GM19438 (cell line): ENCODE measurements around the gene APOBEC3H.
"Not testable (repeated sequence)": the region's sequence is repeated elsewhere in the genome, so short reads cannot be mapped to it uniquely, and the experiment has no call there.

Experiments
- ATAC-seq: cut with Tn5 transposase; IDR thresholded peaks from one replicate; pipeline ENCODE4 v1.9.1; 2021; ENCODE audit warnings: low read depth; ENCODE audit not compliant: unreplicated experiment

APOBEC3H gene

DNA sequence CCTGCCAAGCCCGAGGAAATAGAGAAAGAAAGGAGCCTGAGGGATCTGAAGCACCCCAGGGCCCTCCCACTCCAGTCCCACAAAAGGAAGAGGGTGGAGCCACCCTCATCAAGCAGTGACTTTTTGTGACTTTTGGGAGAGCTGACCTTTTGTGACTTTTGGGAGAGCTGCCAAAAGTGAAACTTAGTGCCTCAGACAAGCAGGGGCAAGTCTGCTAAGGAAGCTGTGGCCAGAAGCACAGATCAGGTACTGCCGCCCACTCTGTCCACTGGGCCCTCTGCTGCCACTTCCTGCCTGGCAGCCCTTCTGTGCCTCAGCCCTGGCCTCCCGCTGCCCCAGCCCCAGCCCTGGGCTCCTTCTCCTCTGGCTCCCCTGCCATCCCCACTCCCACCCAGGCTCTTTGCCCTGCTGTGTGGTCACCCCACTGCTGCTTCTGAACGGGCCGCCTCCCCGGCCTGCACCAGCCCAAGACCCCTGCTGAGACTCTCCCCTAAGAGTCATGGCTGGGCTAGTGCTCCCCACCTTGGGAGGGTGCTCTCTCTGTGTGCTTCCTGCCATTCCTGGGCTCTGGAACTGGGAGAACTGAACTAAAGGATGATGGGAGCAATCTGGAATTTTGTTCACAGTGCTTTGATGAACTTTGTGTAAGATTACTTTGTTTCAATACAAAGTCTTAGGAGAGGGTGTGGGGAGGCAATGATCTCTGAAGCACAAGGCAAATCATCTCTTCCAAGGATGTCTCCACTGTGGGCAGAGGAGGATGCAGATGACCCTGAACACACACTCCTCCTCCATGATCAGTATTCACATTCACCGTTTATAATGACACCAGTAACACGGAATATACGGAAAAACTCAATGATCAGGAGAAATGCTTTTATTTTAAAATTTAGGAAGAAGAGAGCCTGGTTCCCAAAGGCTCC is at the start of gene APOBEC3H:
Gene APOBEC3H, plus strand, starts transcription at position 147 of the 923 bp plus-strand sequence. CDS start 3,035 bp downstream, outside the sequence.
- ATAC-seq = no peak

DNA sequence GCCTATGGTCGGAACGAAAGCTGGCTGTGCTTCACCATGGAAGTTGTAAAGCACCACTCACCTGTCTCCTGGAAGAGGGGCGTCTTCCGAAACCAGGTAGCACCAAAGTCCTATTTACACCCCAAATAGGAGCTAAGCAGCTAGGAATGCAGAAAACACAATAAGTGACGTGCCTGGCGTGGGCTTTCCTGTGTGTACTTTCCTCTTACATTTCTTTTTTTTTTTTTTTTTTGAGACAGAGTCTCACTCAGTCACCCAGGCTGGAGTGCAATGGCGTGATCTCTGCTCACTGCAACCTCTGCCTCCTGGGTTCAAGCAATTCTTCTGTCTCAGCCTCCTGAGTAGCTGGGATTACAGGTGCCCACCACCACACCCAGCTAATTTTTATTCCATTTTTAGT is 47.6 kb upstream of the APOBEC3H start:
- ATAC-seq = not testable (repeated sequence)

DNA sequence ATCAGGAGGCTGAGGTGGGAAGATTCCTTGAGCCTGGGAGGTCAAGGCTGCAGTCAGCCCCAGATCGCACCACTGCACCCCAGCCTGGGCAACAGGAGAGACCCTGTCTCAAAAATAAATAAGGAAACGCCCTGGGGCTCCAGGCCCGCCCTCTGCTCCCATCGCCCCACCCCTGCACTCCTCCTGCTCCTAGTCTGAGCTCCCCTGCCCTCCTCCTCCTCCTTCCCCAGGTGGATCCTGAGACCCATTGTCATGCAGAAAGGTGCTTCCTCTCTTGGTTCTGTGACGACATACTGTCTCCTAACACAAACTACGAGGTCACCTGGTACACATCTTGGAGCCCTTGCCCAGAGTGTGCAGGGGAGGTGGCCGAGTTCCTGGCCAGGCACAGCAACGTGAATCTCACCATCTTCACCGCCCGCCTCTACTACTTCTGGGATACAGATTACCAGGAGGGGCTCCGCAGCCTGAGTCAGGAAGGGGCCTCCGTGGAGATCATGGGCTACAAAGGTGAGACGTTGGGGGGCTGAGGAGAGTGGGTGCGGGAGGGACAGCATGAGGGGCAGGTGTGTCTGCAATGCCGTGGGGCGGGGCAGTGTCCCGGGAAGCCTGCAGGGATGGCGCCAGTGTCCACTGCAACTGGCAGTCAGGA is 45.1 kb upstream of the APOBEC3H start:
- ATAC-seq = not testable (repeated sequence)

DNA sequence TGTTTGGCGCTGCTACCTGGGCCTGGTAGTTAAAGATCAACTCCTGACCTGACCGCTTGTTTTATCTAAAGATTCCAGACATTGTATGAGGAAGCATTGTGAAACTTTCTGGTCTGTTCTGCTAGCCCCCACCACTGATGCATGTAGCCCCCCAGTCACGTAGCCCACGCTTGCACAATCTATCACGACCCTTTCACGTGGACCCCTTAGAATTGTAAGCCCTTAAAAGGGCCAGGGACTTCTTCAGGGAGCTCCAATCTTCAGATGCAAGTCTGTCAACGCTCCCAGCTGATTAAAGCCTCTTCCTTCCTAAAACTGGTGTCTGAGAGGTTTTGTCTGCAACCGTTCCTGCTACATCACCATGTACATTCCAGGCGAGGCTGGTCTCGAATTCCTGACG is 41.4 kb upstream of the APOBEC3H start:
- no peak for ATAC-seq

DNA sequence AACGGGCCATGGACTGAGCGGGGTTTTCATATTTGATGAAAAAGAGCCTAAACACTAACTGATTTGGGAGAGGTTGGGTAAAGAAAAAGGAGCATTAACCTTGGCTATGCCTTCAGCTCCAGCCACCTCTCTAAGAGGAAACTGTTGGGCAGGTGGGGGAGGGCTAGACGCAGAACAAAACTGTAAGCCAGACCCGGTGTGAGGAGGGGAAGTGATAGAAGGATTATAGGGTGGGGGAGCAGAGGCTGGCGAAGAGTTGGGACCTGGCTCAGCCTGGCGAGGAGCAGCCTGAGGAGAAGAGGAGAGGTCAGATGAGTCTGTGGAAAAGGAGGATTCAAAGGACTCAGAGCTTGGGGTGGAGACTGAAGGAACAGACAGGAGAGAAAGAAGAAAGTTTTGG is 35.8 kb upstream of the APOBEC3H start:
- not testable (repeated sequence) for ATAC-seq

DNA sequence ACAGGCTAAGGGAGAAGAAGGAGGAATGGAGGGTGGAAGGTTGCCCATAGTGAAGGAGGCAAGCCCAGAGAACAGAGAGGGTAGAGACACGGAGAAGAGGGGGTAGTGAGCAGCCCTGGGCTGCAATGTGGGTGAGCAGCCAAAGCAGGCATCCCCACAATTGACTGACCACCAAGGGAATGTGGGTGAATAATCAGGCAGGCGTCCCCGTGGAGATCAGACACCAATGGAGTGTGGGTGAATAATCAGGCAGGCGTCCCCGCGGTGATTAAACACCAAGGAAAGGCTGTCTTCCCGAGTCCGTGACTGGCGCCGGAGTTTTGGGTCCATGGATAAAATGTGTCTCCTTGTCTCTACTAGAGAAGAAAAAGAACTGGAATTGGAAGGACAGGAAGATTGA is 35.1 kb upstream of the APOBEC3H start:
- ATAC-seq = not testable (repeated sequence)

DNA sequence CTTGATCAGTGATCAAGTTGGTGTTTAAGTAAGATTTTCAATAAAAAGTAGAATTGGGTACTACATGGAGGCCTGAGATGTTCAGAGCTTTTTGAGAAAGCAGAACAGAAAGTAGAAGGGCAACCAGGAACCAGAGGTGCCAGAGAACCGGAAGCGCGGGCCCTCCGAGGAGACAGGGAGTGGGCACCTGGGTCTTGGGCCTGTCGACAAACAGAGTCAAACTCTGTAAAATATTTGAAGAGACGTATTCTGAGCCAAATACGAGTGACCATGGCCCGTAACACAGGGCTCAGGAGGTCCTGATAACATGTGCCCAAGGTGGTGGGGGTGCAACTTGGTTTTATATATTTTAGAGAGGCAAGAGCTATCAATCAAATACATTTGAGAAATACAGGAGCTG is 33.1 kb upstream of the APOBEC3H start:
- not testable (repeated sequence) for ATAC-seq

DNA sequence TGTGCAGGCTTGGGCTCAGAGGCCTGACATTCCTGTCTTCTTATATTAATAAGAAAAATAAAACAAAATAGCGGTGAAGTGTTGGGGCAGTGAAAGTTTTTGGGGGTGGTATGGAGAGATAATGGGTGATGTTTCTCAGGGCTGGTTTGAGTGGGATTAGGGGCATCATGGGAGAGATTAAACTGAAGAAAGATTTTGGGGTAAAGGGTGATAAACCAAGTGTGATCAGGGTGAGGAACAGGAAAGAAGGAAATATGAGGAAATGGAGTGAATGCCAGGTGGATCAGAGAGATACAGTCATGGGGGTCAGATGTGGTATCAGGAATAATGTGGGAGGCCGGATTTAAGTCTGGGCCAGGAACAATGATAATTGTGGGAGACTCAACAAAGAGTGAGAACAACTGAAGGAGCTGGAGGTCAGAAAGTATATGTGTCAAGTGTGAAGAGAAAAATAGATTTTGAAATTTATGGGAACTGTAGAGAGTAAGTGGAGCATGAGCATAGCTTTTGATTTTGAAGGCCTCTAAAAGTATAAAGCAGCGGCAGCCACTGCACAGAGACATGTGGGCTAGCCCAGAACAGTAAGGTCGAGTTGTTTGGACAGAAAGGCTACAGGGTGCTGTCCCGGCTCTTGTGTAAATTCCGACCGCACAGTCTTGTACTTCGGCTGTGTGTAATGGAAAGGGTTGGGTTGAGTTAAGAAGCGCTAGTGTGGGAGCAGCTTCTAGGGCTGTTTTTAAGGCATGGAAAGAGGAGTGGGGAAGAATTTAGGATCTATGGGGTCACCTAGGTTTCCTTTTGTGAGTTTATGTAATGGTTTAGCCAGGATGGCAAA is 30.4 kb upstream of the APOBEC3H start:
- not testable (repeated sequence) for ATAC-seq

DNA sequence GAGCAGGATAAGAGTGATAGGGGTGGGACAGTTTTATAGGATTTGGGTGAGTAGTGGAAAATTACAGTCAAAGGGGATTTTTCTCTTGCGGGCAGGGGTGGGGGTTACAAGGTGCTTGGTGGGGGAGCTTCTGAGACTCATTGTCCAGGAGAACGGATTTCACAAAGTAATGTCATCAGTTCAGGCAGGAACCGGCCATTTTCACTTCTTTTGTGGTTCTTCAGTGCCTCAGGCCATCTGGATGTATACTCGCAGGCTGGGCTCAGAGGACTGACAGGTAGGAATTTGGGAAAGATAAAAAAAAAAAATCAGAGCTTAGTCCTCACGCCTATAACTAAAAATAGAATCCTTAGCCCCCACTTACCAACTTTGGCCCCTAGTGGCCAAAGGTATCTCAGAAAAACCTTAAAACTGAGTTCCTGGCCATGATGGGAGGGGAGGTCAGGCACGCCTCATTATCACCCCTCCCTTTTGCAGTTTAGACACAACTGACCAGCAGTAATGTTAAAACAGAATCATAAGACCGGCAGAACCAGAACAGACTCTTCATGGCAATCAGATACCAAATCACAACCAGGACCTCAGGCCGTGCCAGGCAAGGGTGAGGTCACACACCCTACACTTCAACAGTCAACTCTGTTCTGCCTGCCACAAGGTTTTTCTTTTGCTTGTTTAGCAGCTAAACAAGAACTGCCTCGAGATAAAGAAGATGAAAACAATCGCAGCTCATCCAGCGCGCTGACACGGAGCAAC is 28.8 kb upstream of the APOBEC3H start:
- no peak for ATAC-seq

DNA sequence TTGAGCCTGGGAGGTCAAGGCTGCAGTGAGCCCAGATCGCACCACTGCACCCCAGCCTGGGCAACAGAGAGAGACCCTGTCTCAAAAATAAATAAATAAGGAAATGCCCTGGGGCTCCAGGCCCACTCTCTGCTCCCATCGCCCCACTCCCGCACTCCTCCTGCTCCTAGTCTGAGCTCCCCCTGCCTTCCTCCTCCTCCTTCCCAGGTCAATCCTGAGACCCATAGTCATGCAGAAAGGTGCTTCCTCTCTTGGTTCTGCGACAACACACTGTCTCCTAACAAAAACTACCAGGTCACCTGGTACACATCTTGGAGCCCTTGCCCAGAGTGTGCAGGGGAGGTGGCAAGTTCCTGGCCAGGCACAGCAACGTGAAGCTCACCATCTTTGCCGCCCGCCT is 26.9 kb upstream of the APOBEC3H start:
- ATAC-seq = no peak

DNA sequence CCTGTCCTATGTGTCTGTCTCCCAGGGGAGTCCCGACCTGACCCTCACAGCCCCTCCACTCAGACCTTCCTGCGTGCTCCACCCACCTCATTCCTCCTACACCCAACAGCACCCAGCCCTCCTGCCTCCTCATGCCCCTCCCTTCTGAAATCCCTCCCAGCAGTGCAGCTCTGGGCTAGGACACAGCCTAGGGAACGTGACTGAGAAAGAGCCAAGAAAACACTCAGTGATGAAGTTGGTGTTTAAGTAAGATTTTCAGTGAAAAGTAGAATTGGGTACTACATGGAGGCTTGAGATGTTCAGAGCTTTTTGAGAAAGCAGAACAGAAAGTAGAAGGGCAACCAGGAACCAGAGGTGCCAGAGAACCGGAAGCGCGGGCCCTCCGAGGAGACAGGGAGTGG is 24.5 kb upstream of the APOBEC3H start:
- ATAC-seq = not testable (repeated sequence)

DNA sequence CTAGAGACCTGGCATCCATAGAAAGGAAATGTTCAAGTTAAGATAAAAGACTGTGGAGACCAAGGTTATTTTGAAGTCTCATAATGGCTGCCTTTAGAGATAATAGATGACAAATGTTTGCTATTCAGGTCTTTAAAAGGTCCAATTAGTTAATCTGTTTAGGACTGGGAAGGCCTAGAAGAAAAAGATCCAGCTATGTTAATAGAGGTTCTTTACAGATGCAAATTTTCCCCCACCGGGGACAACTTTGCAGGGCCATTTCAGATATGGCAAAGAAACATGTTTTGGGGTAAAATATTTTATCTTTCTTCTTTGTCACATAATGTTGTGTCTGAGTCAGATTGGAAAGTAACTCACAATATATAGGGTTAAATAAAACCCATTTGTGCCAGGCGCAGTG is 23.1 kb upstream of the APOBEC3H start:
- no peak for ATAC-seq

DNA sequence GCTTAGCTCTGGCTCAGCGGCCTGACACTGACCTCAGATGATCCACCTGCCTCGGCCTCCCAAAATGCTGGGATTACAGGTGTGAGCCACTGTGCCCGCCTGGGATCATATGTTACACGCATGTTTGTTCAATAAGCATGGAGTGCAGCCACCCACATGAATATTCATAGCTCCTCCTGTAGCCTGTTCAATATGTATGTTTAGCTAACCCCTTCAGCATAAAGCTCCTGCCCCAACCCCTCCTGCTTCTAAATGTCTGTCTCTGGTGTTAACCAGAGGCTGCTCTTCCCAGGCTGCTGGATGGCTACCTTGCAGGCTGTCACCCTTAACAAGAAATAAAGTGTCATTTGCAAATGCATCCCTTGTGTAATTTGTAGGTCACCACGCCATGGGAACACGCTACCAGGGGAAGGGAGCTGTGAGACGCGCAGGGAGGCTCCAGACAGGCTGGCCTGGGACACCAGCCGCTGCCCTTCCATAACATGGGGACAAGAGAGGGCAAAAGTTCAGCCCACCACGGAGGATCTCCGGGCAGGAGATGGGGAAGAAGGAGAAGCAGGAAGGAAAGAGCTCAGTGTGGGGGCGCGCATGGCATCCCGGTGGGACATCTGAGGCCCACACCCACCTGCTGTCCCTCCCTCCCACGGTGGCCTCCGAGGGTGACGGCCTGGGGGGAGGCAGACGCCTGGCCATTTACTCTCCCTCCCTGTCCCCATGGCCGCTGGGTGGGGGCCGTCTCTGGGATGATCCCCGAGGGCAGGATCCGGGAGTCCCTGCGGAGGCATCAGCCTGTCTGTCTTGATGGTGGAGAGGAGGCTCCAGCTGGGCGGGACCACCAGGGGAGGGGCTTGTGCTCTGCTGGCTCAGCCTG is 20.7 kb upstream of the APOBEC3H start:
- ATAC-seq = not testable (repeated sequence)

DNA sequence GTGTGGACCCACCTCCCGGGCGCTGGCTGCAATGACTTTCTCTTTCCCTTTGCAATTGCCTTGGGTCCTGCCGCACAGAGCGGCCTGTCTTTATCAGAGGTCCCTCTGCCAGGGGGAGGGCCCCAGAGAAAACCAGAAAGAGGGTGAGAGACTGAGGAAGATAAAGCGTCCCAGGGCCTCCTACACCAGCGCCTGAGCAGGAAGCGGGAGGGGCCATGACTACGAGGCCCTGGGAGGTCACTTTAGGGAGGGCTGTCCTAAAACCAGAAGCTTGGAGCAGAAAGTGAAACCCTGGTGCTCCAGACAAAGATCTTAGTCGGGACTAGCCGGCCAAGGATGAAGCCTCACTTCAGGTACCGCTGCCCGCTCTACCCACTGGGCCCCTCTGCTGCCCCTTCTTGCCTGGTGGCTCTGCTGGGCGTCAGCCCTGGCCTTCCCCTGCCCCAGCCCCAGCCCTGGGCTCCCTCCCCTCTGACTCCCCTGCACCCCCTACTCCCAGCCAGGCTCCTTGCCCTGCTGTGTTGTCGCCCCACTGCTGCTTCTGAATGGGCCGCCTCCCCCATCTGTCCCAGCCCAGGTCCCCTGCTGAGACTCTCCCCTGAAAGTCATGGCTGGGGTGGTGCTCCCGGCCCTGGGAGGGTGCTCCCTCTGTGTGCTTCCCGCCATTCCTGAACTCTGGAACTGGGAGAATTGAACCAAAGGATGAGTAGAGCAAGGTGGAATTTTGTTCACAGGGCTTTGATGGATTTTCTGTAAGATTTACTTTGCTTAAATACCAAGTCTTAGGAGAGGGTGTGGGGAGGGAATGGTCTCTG is 19.8 kb upstream of the APOBEC3H start, which contains the start of gene APOBEC3G:
Gene APOBEC3G, plus strand, starts transcription at position 250 of the 815 bp plus-strand sequence. Its CDS starts 87 bp downstream, at position 337.
- ATAC-seq = peak; percentile 56

DNA sequence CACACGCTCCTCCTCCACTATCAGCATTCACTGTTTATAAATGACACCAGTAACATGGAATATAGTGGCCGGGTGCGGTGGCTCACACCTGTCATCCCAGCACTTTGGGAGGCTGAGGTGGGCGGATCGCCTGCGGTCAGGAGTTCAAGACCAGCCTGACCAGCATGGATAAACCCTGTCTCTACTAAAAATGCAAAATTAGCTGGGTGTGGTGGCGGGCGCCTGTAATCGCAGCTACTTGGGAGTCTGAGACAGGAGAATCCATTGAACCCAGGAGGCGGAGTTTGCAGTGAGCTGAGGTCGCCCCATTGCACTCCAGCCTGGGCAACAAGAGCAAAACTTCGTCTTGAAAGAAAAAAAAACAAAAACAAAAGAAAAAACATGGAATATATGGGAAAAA is 19.1 kb upstream of the APOBEC3H start:
- not testable (repeated sequence) for ATAC-seq

DNA sequence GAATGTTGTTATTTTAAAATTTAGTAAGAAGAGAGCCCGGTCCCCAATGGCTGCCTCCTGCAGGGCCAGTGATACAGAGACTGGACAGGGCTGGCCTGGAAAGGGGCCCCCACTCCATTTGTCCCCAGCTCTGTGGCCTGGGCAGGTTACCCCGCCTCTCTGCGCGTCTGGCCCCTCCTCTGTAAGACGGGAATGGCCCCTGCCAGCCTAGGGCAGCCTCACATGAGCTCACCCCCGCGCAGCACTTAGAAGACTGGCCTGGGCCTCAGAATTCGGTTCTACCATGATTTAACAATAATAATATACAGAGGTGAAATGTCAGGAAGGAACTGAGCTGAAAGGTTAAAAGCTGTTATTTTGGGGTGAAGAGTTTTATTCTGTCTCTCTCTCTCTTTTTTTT is 18.7 kb upstream of the APOBEC3H start:
- no peak for ATAC-seq

DNA sequence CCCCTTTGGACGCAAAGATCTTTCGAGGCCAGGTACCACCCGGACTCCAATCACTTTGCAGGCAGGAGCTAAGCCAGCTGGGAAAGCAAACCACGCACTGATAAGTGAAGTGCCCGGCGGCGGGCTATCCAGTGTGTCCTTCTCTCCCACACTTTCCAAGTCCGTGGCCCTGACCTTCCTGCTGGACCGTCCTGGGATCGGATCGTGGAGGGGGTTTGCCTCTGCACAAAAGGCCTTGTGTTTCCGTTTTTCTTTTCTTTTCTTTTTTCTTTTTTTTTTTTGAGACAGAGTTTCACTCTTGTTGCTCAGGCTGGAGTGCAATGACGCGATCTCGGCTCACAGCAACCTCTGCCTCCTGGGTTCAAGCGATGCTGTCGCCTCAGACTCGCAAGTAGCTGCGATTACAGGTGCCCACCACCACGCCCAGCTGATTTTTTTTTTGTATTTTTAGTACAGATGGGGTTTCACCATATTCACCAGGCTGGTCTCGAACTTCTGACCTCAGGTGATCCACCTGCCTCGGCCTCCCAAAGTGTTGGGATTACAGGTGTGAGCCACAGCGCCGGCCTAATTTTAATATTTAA is 17.9 kb upstream of the APOBEC3H start:
- not testable (repeated sequence) for ATAC-seq
